IMR-90 (cell line): Measurements from ENCODE around the gene CAMTA1. TPM values are rescaled to one million over a fixed set of nuclear protein-coding genes. Genes with fewer than 3 reads are reported as not detected.

Source experiments
- ATAC-seq: fragments of 200-7000 bp; cut with Tn5 transposase; 2 replicates; pipeline ENCODE4 v1.9.1; 2020; ENCODE audit warnings: low read depth, mild to moderate bottlenecking, moderate library complexity
- BruUV-seq: library from RNA; stranded (reverse); fragments of 400-500 nt; replicated peaks from 2 replicates; lab custom pipeline; 2021; lab: Mats Ljungman, UMichigan
- CTCF ChIA-PET: fragments of 300-600 bp; formaldehyde crosslinking; extraction: SDS; loops from one replicate; lab custom pipeline; 2021; ENCODE audit warnings: antibody characterized with exemption; lab: Yijun Ruan, JAX
- POLR2A ChIA-PET: fragments of 300-600 bp; sonication (Branson Sonifier 250); formaldehyde crosslinking; loops from one replicate; lab custom pipeline; 2022; ENCODE audit warnings: antibody characterized with exemption; ENCODE audit not compliant: unreplicated experiment; lab: Charles Lee
- DNase-seq: peaks from one replicate; pipeline ENCODE4 v3.0.0; 2013
- H2AFZ ChIP-seq: replicated peaks from 2 replicates; pipeline ENCODE3; 2013; ENCODE audit warnings: low read length, mild to moderate bottlenecking; ENCODE audit not compliant: poor library complexity
- H2AK5ac ChIP-seq: 2 replicates; pipeline ENCODE4 v1.6.1; 2013; ENCODE audit warnings: low read depth, low read length, inconsistent platforms
- H2AK9ac ChIP-seq: replicated peaks from 2 replicates; pipeline ENCODE3; 2013; ENCODE audit warnings: mild to moderate bottlenecking, low read depth, low read length, moderate library complexity; ENCODE audit not compliant: poor library complexity
- H2BK120ac ChIP-seq: 2 replicates; pipeline ENCODE4 v1.6.1; 2013; ENCODE audit warnings: low read depth, low read length, inconsistent platforms
- H2BK15ac ChIP-seq: 3 replicates; pipeline ENCODE4 v1.6.1; 2013; ENCODE audit warnings: low read depth, low read length, inconsistent platforms
- H2BK20ac ChIP-seq: 2 replicates; pipeline ENCODE4 v1.6.1; 2013; ENCODE audit warnings: low read depth, mild to moderate bottlenecking, inconsistent platforms, low read length, moderate library complexity
- H2BK5ac ChIP-seq: 2 replicates; pipeline ENCODE4 v1.6.1; 2013; ENCODE audit warnings: mild to moderate bottlenecking, low read depth, low read length, inconsistent platforms; ENCODE audit not compliant: poor library complexity, severe bottlenecking
- H3K14ac ChIP-seq: replicated peaks from 2 replicates; pipeline ENCODE4 v1.6.1; 2013; ENCODE audit warnings: low read depth, low read length, inconsistent platforms
- H3K18ac ChIP-seq: 2 replicates; pipeline ENCODE4 v1.6.1; 2013; ENCODE audit warnings: low read depth, low read length, control low read depth
- H3K23ac ChIP-seq: 2 replicates; pipeline ENCODE4 v1.6.1; 2013; ENCODE audit warnings: low read depth, low read length, inconsistent platforms
- H3K27ac ChIP-seq: 2 replicates; pipeline ENCODE4 v1.5.1; 2013; ENCODE audit warnings: mild to moderate bottlenecking, control low read depth, low read length; ENCODE audit not compliant: insufficient read depth
- H3K27me3 ChIP-seq: 2 replicates; pipeline ENCODE4 v1.6.1; 2013; ENCODE audit warnings: low read length; ENCODE audit not compliant: control insufficient read depth, insufficient read depth
- H3K36me3 ChIP-seq: 2 replicates; pipeline ENCODE4 v1.6.1; 2013; ENCODE audit warnings: low read length, mixed read lengths; ENCODE audit not compliant: control insufficient read depth, insufficient read depth
- H3K4ac ChIP-seq: 2 replicates; pipeline ENCODE4 v1.6.1; 2013; ENCODE audit warnings: low read depth, low read length, inconsistent platforms
- H3K4me1 ChIP-seq: 2 replicates; pipeline ENCODE4 v1.6.1; 2013; ENCODE audit warnings: low read length, mixed read lengths; ENCODE audit not compliant: control insufficient read depth, insufficient read depth
- H3K4me2 ChIP-seq: 2 replicates; pipeline ENCODE4 v1.6.1; 2013; ENCODE audit warnings: low read depth, mild to moderate bottlenecking, control low read depth, low read length, moderate library complexity
- H3K4me3 ChIP-seq: 2 replicates; pipeline ENCODE4 v1.5.1; 2013; ENCODE audit warnings: low read depth, mild to moderate bottlenecking, control low read depth, low read length, moderate library complexity; ENCODE audit not compliant: insufficient read depth
- H3K56ac ChIP-seq: 2 replicates; pipeline ENCODE4 v1.6.1; 2013; ENCODE audit warnings: low read length, inconsistent platforms; ENCODE audit not compliant: insufficient read depth; ENCODE audit errors: extremely low read depth
- H3K79me1 ChIP-seq, 2 experiments: 2 replicates each; pipeline ENCODE4 v1.6.1; 2013; ENCODE audit warnings: low read length in 2 of 2, inconsistent platforms in 1 of 2, low read depth in 1 of 2
- H3K9ac ChIP-seq: 2 replicates; pipeline ENCODE4 v1.6.1; 2013; ENCODE audit warnings: low read depth, low read length, control low read depth
- H3K9me1 ChIP-seq: 2 replicates; pipeline ENCODE4 v1.6.1; 2013; ENCODE audit warnings: low read length, inconsistent platforms; ENCODE audit not compliant: insufficient read depth
- H3K9me3 ChIP-seq: 2 replicates; pipeline ENCODE4 v1.6.1; 2013; ENCODE audit warnings: low read length; ENCODE audit not compliant: control insufficient read depth, insufficient read depth
- H4K20me1 ChIP-seq: 2 replicates; pipeline ENCODE4 v1.6.1; 2013; ENCODE audit warnings: low read length, inconsistent platforms; ENCODE audit not compliant: insufficient read depth
- H4K5ac ChIP-seq: 2 replicates; pipeline ENCODE4 v1.6.1; 2013; ENCODE audit warnings: mild to moderate bottlenecking, low read depth, low read length, control low read depth
- H4K8ac ChIP-seq, 2 experiments: 2 replicates each; pipeline ENCODE4 v1.6.1; 2013; ENCODE audit warnings: low read depth in 2 of 2, low read length in 2 of 2, control low read depth in 1 of 2, inconsistent platforms in 1 of 2
- H4K91ac ChIP-seq: 2 replicates; pipeline ENCODE4 v1.6.1; 2013; ENCODE audit warnings: low read depth, low read length, inconsistent platforms; ENCODE audit not compliant: insufficient read depth
- BHLHE40 ChIP-seq: fragments of 150-350 bp; IDR thresholded peaks from 2 replicates; pipeline ENCODE4 v1.6.1; 2016; ENCODE audit warnings: mild to moderate bottlenecking, low read depth, low read length
- CEBPB ChIP-seq: IDR thresholded peaks from 2 replicates; pipeline ENCODE4 v1.6.1; 2012; ENCODE audit warnings: low read depth, low read length, improper control_type of control experiment
- CHD1 ChIP-seq: IDR thresholded peaks from 2 replicates; pipeline ENCODE4 v1.6.1; 2012; ENCODE audit warnings: low read depth, low read length, improper control_type of control experiment
- CTCF ChIP-seq: conservative IDR thresholded peaks from 2 replicates; pipeline ENCODE4 v1.5.1; 2012; ENCODE audit warnings: mild to moderate bottlenecking, low read depth, low read length, improper control_type of control experiment
- ELK1 ChIP-seq: fragments of 150-350 bp; IDR thresholded peaks from 2 replicates; pipeline ENCODE4 v1.6.1; 2016; ENCODE audit warnings: low read depth, mild to moderate bottlenecking, low read length, moderate library complexity, borderline replicate concordance
- FOS ChIP-seq: fragments of 150-350 bp; IDR thresholded peaks from 2 replicates; pipeline ENCODE4 v1.6.1; 2016; ENCODE audit warnings: low read depth, low read length
- MAFK ChIP-seq: IDR thresholded peaks from 2 replicates; pipeline ENCODE4 v1.6.1; 2012; ENCODE audit warnings: low read depth, low read length, improper control_type of control experiment
- MAZ ChIP-seq: IDR thresholded peaks from 2 replicates; pipeline ENCODE4 v1.6.1; 2012; ENCODE audit warnings: low read depth, mild to moderate bottlenecking, low read length, improper control_type of control experiment, moderate library complexity, borderline replicate concordance
- MXI1 ChIP-seq: IDR thresholded peaks from 2 replicates; pipeline ENCODE4 v1.6.1; 2012; ENCODE audit warnings: low read depth, mild to moderate bottlenecking, low read length, moderate library complexity, borderline replicate concordance
- NFE2L2 ChIP-seq: fragments of 150-350 bp; IDR thresholded peaks from 2 replicates; pipeline ENCODE4 v1.6.1; 2016; ENCODE audit warnings: low read depth, mild to moderate bottlenecking, low read length
- POLR2A ChIP-seq: IDR thresholded peaks from 2 replicates; pipeline ENCODE4 v1.6.1; 2012; ENCODE audit warnings: mild to moderate bottlenecking, low read depth, low read length
- RAD21 ChIP-seq: IDR thresholded peaks from 2 replicates; pipeline ENCODE4 v1.6.1; 2012; ENCODE audit warnings: low read length, improper control_type of control experiment
- RCOR1 ChIP-seq: IDR thresholded peaks from 2 replicates; pipeline ENCODE4 v1.6.1; 2012; ENCODE audit warnings: mild to moderate bottlenecking, low read length, improper control_type of control experiment; ENCODE audit not compliant: insufficient replicate concordance
- RFX5 ChIP-seq: IDR thresholded peaks from 2 replicates; pipeline ENCODE4 v1.8.0; 2012; ENCODE audit warnings: low read depth, mild to moderate bottlenecking, low read length, moderate library complexity
- SMC3 ChIP-seq: fragments of 150-350 bp; IDR thresholded peaks from 2 replicates; pipeline ENCODE4 v1.6.1; 2016; ENCODE audit warnings: low read depth, mild to moderate bottlenecking, antibody characterized with exemption, low read length, moderate library complexity
- USF2 ChIP-seq: fragments of 150-350 bp; IDR thresholded peaks from 2 replicates; pipeline ENCODE4 v1.6.1; 2017; ENCODE audit warnings: mild to moderate bottlenecking, antibody characterized with exemption, low read length, low read depth
- WGBS, 2 experiments: methylation state at CpG; one replicate each; pipeline versions ENCODE4 v1.1.5 to v1.1.7; 2013; ENCODE audit warnings: missing lambda C conversion rate in 2 of 2; ENCODE audit not compliant: insufficient read length in 1 of 2; ENCODE audit errors: extremely low coverage in 2 of 2; 5-methylcytosine and 5-hydroxymethylcytosine counted together
- dilution Hi-C: fragments of 300-500 bp; cut with HindIII; formaldehyde crosslinking; loops from one replicate; pipeline ENCODE4 v1.14.3; 2018; ENCODE audit warnings: low sequenced_read_pairs; ENCODE audit not compliant: unreplicated experiment
- in situ Hi-C: fragments of 300-500 bp; cut with MboI; formaldehyde crosslinking; loops from 3 replicates; pipeline ENCODE4 v1.14.3; 2019; ENCODE audit warnings: low sequenced_read_pairs, inconsistent platforms, mixed read lengths
- intact Hi-C: fragments of 100-400 bp; cut with micrococcal nuclease; formaldehyde crosslinking; loops from 2 replicates; pipeline ENCODE4 v1.10.0; 2022
- polyA plus RNA-seq, 3 experiments: library from polyadenylated mRNA; depleted of rRNA; stranded (reverse); fragments of >200 nt; gene quantifications; 2 replicates each; pipeline ENCODE4 v1.2.3, GENCODE V29; 2012; ENCODE audit warnings: low replicate concordance in 1 of 3
- total RNA-seq: library from RNA; depleted of rRNA; stranded (reverse); fragments of >200 nt; gene quantifications from 2 replicates; pipeline ENCODE4 v1.2.3, GENCODE V29; 2012

Gene CAMTA1
- total and polyA plus RNA-seq, 2 of the 4 experiments (the other 2 are of a cell fraction) = 35.5 to 74.3 TPM

GRCh38 chr1:7629011-7629410, 843.8 kb downstream of the CAMTA1 start:
- no peak overlapping the region for H2BK20ac ChIP-seq
- CTCF ChIA-PET = no interaction called here
- H3K4me3 ChIP-seq = no peak overlapping the region
- in situ Hi-C loops (no loop called here), dilution Hi-C loops (no loop called here), intact Hi-C loops (no loop called here)
- H3K9ac ChIP-seq = no peak overlapping the region
- POLR2A ChIA-PET = no interaction called here
- H2BK15ac ChIP-seq = no peak overlapping the region
- no peaks in the 10 kb centered on the region; the same call in 1 of the 2 replicates for H4K20me1 ChIP-seq
- H3K56ac ChIP-seq = no peak overlapping the region; the same call in 1 of the 2 replicates
- H4K91ac ChIP-seq = no peak overlapping the region
- no peak overlapping the region for H4K8ac ChIP-seq
- H3K4me1 ChIP-seq = no peaks in the 10 kb centered on the region
- 56% methylated on average over 4 of the region's 8 CpGs; no CpG with 5 or more reads in 1 of the 2 experiments for WGBS, 2 experiments
- H3K9me3 ChIP-seq = no peaks in the 10 kb centered on the region
- no peak overlapping the region for H2AK5ac ChIP-seq
- H3K9me1 ChIP-seq = no peaks in the 10 kb centered on the region
- H2BK5ac ChIP-seq = no peak overlapping the region
- BruUV-seq = no TSS peak
- H3K36me3 ChIP-seq = no peaks in the 10 kb centered on the region
- H3K79me1 ChIP-seq = no peaks in the 10 kb centered on the region
- no peak overlapping the region for H3K18ac ChIP-seq
- H3K27me3 ChIP-seq = peaks cover 70% of the 10 kb centered on the region
- no peak overlapping the region for H2AK9ac ChIP-seq
- no peak overlapping the region for H3K23ac ChIP-seq
- H2AFZ ChIP-seq = no peak overlapping the region
- H4K5ac ChIP-seq = no peak overlapping the region
- H3K27ac ChIP-seq = no peak overlapping the region
- no peak overlapping the region for H2BK120ac ChIP-seq
- no peak for TF ChIP-seq NFE2L2
- TF ChIP-seq FOS = no peak
- no peak for TF ChIP-seq ELK1
- TF ChIP-seq MAZ = no peak
- no peak for TF ChIP-seq USF2
- no peak for TF ChIP-seq RAD21
- TF ChIP-seq RCOR1 = no peak
- TF ChIP-seq MAFK = no peak
- TF ChIP-seq MXI1 = no peak
- TF ChIP-seq SMC3 = no peak
- TF ChIP-seq CEBPB = no peak
- TF ChIP-seq BHLHE40 = no peak
- TF ChIP-seq RFX5 = no peak
- no peak for TF ChIP-seq CTCF
- TF ChIP-seq POLR2A = no peak
- TF ChIP-seq CHD1 = no peak
- H3K4me2 ChIP-seq = no peak overlapping the region
- ATAC-seq (no peak), DNase-seq (no peak)
- H3K4ac ChIP-seq = no peak overlapping the region
- no peak overlapping the region for H3K14ac ChIP-seq
